Tibial nerve (tissue), 3 donors: Measurements from ENCODE around the gene BRSK1.

Experiments
- EP300 ChIP-seq, 2 donors: sonication (generic); formaldehyde crosslinking; IDR thresholded peaks; one replicate each; pipeline ENCODE4 v1.6.1; 2017; ENCODE audit warnings: antibody characterized with exemption in 2 of 2, mild to moderate bottlenecking in 1 of 2
- POLR2A ChIP-seq, 2 donors: fragments of 450-650 bp; IDR thresholded peaks; one replicate each; pipeline ENCODE4 v1.6.1; 2017; ENCODE audit warnings: antibody characterized with exemption in 2 of 2, mild to moderate bottlenecking in 2 of 2, moderate library complexity in 2 of 2

- TF ChIP-seq POLR2A (IDR thresholded peaks at IDR 0.05) (no peak), EP300 (IDR thresholded peaks at IDR 0.05) (no peak)
These were observed 61.5 kb downstream of the BRSK1 start for GRCh38 chr19:55345101-55345817.
